Measurements from ENCODE around the gene SFTPA2.
"Not testable (repeated sequence)": the region's sequence is repeated elsewhere in the genome, so short reads cannot be mapped to it uniquely, and the experiment has no call there.

Gene SFTPA2

DNA sequence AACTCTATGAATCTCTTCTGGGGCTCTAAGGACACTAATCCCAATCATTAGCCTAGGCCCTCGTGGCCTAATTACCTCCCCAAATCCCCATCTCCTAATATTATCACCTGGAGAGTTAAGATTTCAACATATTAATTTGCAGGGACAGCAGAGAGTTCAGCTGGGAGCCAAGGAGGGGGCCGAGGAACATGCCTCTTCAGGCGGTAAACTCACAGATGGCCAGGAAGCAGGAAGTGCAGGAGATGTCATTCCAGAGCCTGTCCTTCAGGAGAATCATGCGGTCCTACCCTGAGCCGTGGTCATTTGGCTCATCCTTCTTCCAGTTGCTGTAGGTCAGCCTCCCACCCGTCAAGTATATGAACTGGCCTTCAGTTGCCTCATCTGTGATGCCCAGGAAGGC lies 21.9 kb upstream of the SFTPA2 start:
- POLR2A ChIA-PET: no interaction called here

DNA sequence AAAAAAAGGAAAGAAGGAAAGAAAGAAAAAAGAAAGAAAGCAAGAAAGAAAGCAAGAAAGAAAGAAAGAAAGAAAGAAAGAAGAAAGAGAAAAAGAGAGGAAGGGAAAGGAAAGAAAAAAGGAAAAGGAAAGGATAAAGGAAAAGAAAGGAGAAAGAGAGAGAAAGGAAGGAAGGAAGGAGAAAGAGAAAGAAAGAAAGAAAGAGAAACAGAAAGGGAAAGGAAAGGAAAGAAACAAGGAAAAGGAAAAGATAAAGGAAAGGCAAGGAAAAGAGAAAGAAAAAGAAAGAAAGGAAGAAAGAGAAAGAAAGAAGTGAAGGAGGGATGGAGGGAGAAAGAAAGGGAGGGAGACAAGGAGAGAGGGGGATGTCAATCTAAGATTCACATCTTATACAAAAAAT lies 20.8 kb upstream of the SFTPA2 start:
- DNase-seq (ENCODE audit: low read depth, low spot score): no peak
- TF ChIP-seq, protein P1, sequence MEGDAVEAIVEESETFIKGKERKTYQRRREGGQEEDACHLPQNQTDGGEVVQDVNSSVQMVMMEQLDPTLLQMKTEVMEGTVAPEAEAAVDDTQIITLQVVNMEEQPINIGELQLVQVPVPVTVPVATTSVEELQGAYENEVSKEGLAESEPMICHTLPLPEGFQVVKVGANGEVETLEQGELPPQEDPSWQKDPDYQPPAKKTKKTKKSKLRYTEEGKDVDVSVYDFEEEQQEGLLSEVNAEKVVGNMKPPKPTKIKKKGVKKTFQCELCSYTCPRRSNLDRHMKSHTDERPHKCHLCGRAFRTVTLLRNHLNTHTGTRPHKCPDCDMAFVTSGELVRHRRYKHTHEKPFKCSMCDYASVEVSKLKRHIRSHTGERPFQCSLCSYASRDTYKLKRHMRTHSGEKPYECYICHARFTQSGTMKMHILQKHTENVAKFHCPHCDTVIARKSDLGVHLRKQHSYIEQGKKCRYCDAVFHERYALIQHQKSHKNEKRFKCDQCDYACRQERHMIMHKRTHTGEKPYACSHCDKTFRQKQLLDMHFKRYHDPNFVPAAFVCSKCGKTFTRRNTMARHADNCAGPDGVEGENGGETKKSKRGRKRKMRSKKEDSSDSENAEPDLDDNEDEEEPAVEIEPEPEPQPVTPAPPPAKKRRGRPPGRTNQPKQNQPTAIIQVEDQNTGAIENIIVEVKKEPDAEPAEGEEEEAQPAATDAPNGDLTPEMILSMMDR (IDR thresholded peaks at IDR 0.05; ENCODE audit: insufficient read depth, low read length, missing control alignments): no peak
- H3K4me3 ChIP-seq (ENCODE audit: low read depth, low read length): no peak overlapping the region
- CTCF ChIA-PET: no interaction called here
- POLR2A ChIA-PET: no interaction called here

More for the DNA sequence above, 21.9 kb upstream of the SFTPA2 start:
- no peak for DNase-seq (ENCODE audit: low read depth, low spot score)
- CTCF ChIA-PET: no interaction called here
- TF ChIP-seq, protein P1 (IDR thresholded peaks at IDR 0.05; ENCODE audit: insufficient read depth, low read length, missing control alignments): no peak
- H3K4me3 ChIP-seq (ENCODE audit: low read depth, low read length): no peak overlapping the region

DNA sequence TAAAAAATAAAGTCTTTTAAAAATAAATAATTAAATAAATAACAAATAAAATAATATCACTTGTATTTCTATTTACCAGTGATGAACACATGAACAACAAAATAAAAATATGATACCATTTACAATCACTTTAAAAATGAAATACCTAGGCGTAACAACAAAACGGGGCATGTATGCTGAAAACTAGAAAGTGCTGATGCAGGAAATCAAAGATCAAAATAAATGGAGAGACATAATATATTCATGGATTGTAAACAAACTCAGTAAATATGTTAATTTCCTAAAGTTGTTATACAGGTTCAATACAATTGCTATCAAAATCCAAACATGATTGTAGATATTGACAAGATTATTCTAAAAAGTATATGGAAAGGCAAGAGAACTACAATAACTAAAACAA lies 19.2 kb upstream of the SFTPA2 start:
- POLR2A ChIA-PET: no interaction called here
- TF ChIP-seq, protein P1 (IDR thresholded peaks at IDR 0.05; ENCODE audit: insufficient read depth, low read length, missing control alignments): no peak
- DNase-seq (ENCODE audit: low read depth, low spot score): no peak
- no peak overlapping the region for H3K4me3 ChIP-seq (ENCODE audit: low read depth, low read length)
- CTCF ChIA-PET: interaction anchor here (1.5 kb wide), 1 partner anchor 17 kb away, joined by 5 read pairs; no protein-coding TSS in a partner anchor

DNA sequence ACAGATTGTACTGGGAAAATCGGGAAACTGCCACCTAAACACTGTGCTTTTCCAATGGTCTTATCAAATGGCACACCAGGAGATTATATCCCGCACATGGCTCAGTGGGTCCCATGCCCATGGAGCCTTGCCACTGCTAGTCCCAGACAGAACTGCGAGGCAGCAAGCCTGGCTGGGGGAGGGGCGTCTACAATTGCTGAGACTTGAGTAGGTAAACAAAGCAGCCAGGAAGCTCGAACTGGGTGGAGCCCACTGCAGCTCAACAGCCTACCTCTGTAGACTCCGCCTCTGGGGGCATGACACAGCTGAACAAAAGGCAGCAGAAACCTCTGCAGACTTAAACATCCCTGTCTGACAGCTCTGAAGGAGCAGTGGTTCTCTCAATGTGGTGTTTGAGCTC lies 10.4 kb upstream of the SFTPA2 start:
- POLR2A ChIA-PET; H3K4me3 ChIP-seq (ENCODE audit: low read depth, low read length); DNase-seq (ENCODE audit: low read depth, low spot score): not testable (repeated sequence)
- CTCF ChIA-PET: interaction anchor here (0.9 to 1.4 kb wide), 2 partner anchors 8 to 10 kb away, joined by 3 to 4 read pairs; no protein-coding TSS in a partner anchor

DNA sequence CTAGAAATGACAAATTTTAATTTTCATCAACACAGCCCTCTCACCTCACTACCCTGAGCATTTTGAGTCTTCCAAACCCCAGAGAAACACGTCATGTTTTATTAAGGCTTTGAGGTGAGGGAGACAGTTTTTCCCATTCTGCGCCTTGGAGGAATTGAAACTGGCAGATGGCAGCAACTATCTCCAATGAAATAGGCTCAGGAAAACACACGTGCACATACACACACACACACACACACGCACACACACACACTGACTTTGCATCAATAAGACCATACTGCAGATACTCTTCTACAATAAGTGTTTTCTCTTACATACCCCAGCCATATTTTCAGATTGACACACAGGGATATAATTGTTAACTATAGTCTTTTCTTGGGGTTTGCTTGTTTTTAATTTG lies 3.2 kb upstream of the SFTPA2 start:
- ChIA-PET POLR2A (no interaction called here), CTCF (interaction anchor here (1.1 to 1.6 kb wide), 5 partner anchors 15 to 484 kb away, joined by 3 to 6 read pairs (median 5); no protein-coding TSS in a partner anchor)
- TF ChIP-seq, protein P1 (IDR thresholded peaks at IDR 0.05; ENCODE audit: insufficient read depth, low read length, missing control alignments): no peak
- DNase-seq (ENCODE audit: low read depth, low spot score): no peak
- no peak overlapping the region for H3K4me3 ChIP-seq (ENCODE audit: low read depth, low read length)

DNA sequence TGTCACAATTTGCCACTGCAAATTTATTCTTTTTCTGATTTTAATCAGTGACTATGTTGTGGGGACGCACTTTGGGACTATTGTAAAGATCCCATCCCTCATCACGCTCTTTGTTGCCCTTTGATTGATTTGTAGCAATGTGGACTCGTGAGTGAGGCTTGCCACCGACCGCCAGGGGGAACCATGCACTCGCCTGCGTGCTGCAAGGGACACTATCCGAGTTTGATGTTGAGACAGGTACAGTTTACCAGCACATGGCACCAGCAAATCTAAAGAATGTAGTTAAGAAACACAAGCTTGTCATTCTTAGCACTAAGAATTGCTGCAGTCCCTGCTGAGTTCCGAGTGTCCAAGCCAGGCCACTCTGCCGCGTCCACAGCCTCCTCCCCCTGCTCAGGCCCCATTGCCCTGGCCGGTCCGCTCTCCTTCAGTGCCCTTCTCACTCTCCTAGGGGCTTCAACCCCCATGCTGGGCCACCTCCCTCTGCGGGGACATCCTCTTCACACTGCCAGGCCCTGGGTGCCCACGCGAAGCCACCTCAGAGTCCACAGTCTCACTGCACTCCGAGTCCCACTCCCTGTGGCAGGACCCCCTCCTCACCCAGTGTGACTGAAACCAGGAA lies 2.0 kb upstream of the SFTPA2 start:
- TF ChIP-seq, protein P1 (IDR thresholded peaks at IDR 0.05; ENCODE audit: insufficient read depth, low read length, missing control alignments): peak; percentile 94
- no peak overlapping the region for H3K4me3 ChIP-seq (ENCODE audit: low read depth, low read length)
- CTCF ChIA-PET: interaction anchor here (0.6 to 1.4 kb wide), 18 partner anchors 8 to 497 kb away, joined by 3 to 9 read pairs (median 4); no protein-coding TSS in a partner anchor
- peak; percentile 14 for DNase-seq (ENCODE audit: low read depth, low spot score)
- POLR2A ChIA-PET: no interaction called here

DNA sequence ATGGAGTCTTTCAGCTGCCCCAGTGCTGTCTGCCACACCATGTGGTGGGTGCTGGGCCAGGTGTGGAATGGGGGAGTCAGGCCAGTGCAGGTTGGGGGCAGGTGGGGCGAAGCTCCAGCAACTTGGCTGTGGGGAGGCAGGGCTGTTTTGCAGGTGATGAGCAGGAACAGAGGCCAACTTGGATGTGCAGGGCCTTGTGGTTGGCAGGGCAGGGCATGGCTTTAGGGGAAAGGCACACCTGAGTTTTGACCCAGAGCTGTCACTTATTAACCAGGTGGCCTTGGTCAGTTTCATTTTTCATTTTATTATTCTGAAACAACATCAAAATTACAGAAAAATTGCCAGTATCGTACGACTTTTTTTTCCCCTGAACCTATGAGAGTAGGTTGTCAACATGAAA lies 1.1 kb upstream of the SFTPA2 start:
- ChIA-PET CTCF (interaction anchor here (0.8 to 1.8 kb wide), 4 partner anchors 10 to 486 kb away, joined by 3 to 7 read pairs (median 5); no protein-coding TSS in a partner anchor), POLR2A (no interaction called here)
- no peak overlapping the region for H3K4me3 ChIP-seq (ENCODE audit: low read depth, low read length)
- no peak for DNase-seq (ENCODE audit: low read depth, low spot score)
- TF ChIP-seq, protein P1 (IDR thresholded peaks at IDR 0.05; ENCODE audit: insufficient read depth, low read length, missing control alignments): no peak
